ENCODE data around the gene MID1IP1. TPM values are rescaled to one million over a fixed set of nuclear protein-coding genes. Genes with fewer than 3 reads are reported as not detected.

MID1IP1 gene
- total RNA-seq, 4 donors from 2014 or later, result 30.4 to 52.2 (median 37.6) TPM

- DNase-seq (ENCODE audit: low spot score) (no peak), ATAC-seq (ENCODE audit: low FRiP score) (no peak)
- no peak for TF ChIP-seq CTCF (IDR thresholded peaks at IDR 0.05)
Observed at GRCh38 chrX:38774249-38774648, 27.0 kb upstream of the MID1IP1 start.

- no peak for TF ChIP-seq CTCF (IDR thresholded peaks at IDR 0.05)
- DNase-seq (ENCODE audit: low spot score), result no peak
- ATAC-seq (ENCODE audit: low FRiP score), result no peak
Observed at GRCh38 chrX:38796946-38797345, 4.3 kb upstream of the MID1IP1 start.

- ATAC-seq (ENCODE audit: low FRiP score) (no peak), DNase-seq (ENCODE audit: low spot score) (no peak)
- no peak for TF ChIP-seq CTCF (IDR thresholded peaks at IDR 0.05)
Observed at GRCh38 chrX:38798956-38799355, 2.3 kb upstream of the MID1IP1 start.

- no peak for DNase-seq (ENCODE audit: low spot score)
- TF ChIP-seq CTCF (IDR thresholded peaks at IDR 0.05), result no peak
- no peak for ATAC-seq (ENCODE audit: low FRiP score)
Observed at GRCh38 chrX:38799995-38800580, 1.2 kb upstream of the MID1IP1 start.

GRCh38 chrX:38803243-38803587 lies 2.0 kb downstream of the MID1IP1 start:
- no peak for TF ChIP-seq CTCF (IDR thresholded peaks at IDR 0.05)
- DNase-seq (ENCODE audit: low spot score), result no peak
- ATAC-seq (ENCODE audit: low FRiP score), result no peak

GRCh38 chrX:38803588-38804431 lies 2.6 kb downstream of the MID1IP1 start:
- peak; percentile 72 for ATAC-seq (ENCODE audit: low FRiP score)
- no peak for TF ChIP-seq CTCF (IDR thresholded peaks at IDR 0.05)
- DNase-seq (ENCODE audit: low spot score), result peak; percentile 27

GRCh38 chrX:38804432-38804681 lies 3.1 kb downstream of the MID1IP1 start:
- TF ChIP-seq CTCF (IDR thresholded peaks at IDR 0.05), result no peak
- DNase-seq (ENCODE audit: low spot score) (no peak), ATAC-seq (ENCODE audit: low FRiP score) (no peak)
